Neutrophil (primary cell): Measurements from ENCODE around the gene AJAP1.

Source experiments
- H3K27ac ChIP-seq: fragments of 200-600 bp; sonication (generic); 2 replicates; pipeline ENCODE4 v1.5.1; 2016; ENCODE audit warnings: mild to moderate bottlenecking, moderate library complexity
- H3K27me3 ChIP-seq: fragments of 200-600 bp; sonication (generic); 2 replicates; pipeline ENCODE4 v1.6.0; 2016; ENCODE audit warnings: mild to moderate bottlenecking
- H3K36me3 ChIP-seq: fragments of 200-600 bp; sonication (generic); 2 replicates; pipeline ENCODE4 v1.5.1; 2017
- H3K4me1 ChIP-seq, 2 experiments: fragments of 200-600 bp in 1 of 2; sonication (generic) in 1 of 2; 1 replicate in 1 of 2; 2 replicates in 1 of 2; pipeline versions ENCODE4 v1.5.1 to v1.6.1; 2013 to 2016; ENCODE audit warnings: low read depth in 1 of 2, low read length in 1 of 2, mild to moderate bottlenecking in 1 of 2, moderate library complexity in 1 of 2; ENCODE audit not compliant: control insufficient read depth in 1 of 2, insufficient read depth in 1 of 2
- H3K4me3 ChIP-seq, 2 experiments: fragments of 200-600 bp in 1 of 2; sonication (generic) in 1 of 2; 1 replicate in 1 of 2; 2 replicates in 1 of 2; pipeline ENCODE4 v1.5.1; 2013 to 2016; ENCODE audit warnings: low read depth in 1 of 2, low read length in 1 of 2, mild to moderate bottlenecking in 1 of 2, moderate library complexity in 1 of 2
- H3K9me3 ChIP-seq: fragments of 200-600 bp; sonication (generic); 2 replicates; pipeline ENCODE4 v1.5.1; 2016
- CTCF ChIP-seq: fragments of 200-600 bp; sonication (generic); IDR thresholded peaks from 2 replicates; pipeline ENCODE4 v1.5.1; 2016; ENCODE audit warnings: antibody characterized with exemption

The AJAP1 gene

GRCh38 chr1:4767308-4767707 lies 112.9 kb downstream of the AJAP1 start:
- H3K4me1 ChIP-seq: no peaks in the 10 kb centered on the region
- H3K27ac ChIP-seq: no peak overlapping the region
- no peak for TF ChIP-seq CTCF
- peaks cover 7% of the 10 kb centered on the region for H3K27me3 ChIP-seq
- H3K4me3 ChIP-seq: no peak overlapping the region
- no peaks in the 10 kb centered on the region for H3K9me3 ChIP-seq
- no peaks in the 10 kb centered on the region for H3K36me3 ChIP-seq

- no peak overlapping the region for H3K27ac ChIP-seq
Measured at GRCh38 chr1:4768553-4768952, 114.1 kb downstream of the AJAP1 start.

GRCh38 chr1:4769516-4770280 lies 115.3 kb downstream of the AJAP1 start:
- Histone ChIP-seq H3K4me1 (no peaks in the 10 kb centered on the region), H3K9me3 (no peaks in the 10 kb centered on the region), H3K4me3 (no peak overlapping the region), H3K27me3 (peaks cover 7% of the 10 kb centered on the region), H3K36me3 (no peaks in the 10 kb centered on the region), H3K27ac (no peak overlapping the region)
- no peak for TF ChIP-seq CTCF

More at GRCh38 chr1:4768553-4768952, 114.1 kb downstream of the AJAP1 start:
- Histone ChIP-seq H3K4me3 (no peak overlapping the region), H3K36me3 (no peaks in the 10 kb centered on the region), H3K4me1 (no peaks in the 10 kb centered on the region), H3K9me3 (no peaks in the 10 kb centered on the region), H3K27me3 (peaks cover 7% of the 10 kb centered on the region)
- no peak for TF ChIP-seq CTCF

GRCh38 chr1:4770713-4771112 lies 116.3 kb downstream of the AJAP1 start:
- TF ChIP-seq CTCF: no peak
- no peaks in the 10 kb centered on the region for H3K9me3 ChIP-seq
- no peaks in the 10 kb centered on the region for H3K36me3 ChIP-seq

GRCh38 chr1:4771267-4771666 lies 116.9 kb downstream of the AJAP1 start:
- no peak overlapping the region for H3K27ac ChIP-seq
- H3K27me3 ChIP-seq: no peaks in the 10 kb centered on the region
- H3K36me3 ChIP-seq: no peaks in the 10 kb centered on the region
- no peaks in the 10 kb centered on the region for H3K9me3 ChIP-seq
- H3K4me1 ChIP-seq: no peaks in the 10 kb centered on the region
- no peak overlapping the region for H3K4me3 ChIP-seq
- no peak for TF ChIP-seq CTCF

More at GRCh38 chr1:4770713-4771112, 116.3 kb downstream of the AJAP1 start:
- H3K4me1 ChIP-seq: no peaks in the 10 kb centered on the region
- no peak overlapping the region for H3K4me3 ChIP-seq
- H3K27ac ChIP-seq: no peak overlapping the region
- peaks cover 4% of the 10 kb centered on the region for H3K27me3 ChIP-seq
